Type B pancreatic cell (in vitro differentiated cells): ENCODE measurements around the gene CUX1. TPM values are rescaled to one million over a fixed set of nuclear protein-coding genes. Genes with fewer than 3 reads are reported as not detected.
"Not testable (repeated sequence)": the region's sequence is repeated elsewhere in the genome, so short reads cannot be mapped to it uniquely, and the experiment has no call there.

Experiments used
- DNase-seq: peaks from one replicate; pipeline ENCODE4 v3.0.0; 2021; ENCODE audit warnings: mixed read lengths; ENCODE audit not compliant: unreplicated experiment; ENCODE audit errors: extremely low spot score
- H3K27ac Mint-ChIP-seq: 2 replicates; pipeline ENCODE4 v1.8.0; 2021; ENCODE audit warnings: mild to moderate bottlenecking, mixed read lengths
- H3K27me3 Mint-ChIP-seq: 2 replicates; pipeline ENCODE4 v1.8.0; 2021; ENCODE audit warnings: mixed read lengths
- H3K36me3 Mint-ChIP-seq: 2 replicates; pipeline ENCODE4 v1.8.0; 2021; ENCODE audit warnings: mixed read lengths
- H3K4me1 Mint-ChIP-seq: one replicate; pipeline ENCODE4 v1.8.0; 2021; ENCODE audit warnings: mixed read lengths; ENCODE audit not compliant: unreplicated experiment
- H3K4me3 Mint-ChIP-seq: 2 replicates; pipeline ENCODE4 v1.8.0; 2021; ENCODE audit warnings: mild to moderate bottlenecking, mixed read lengths
- H3K9me3 Mint-ChIP-seq: 2 replicates; pipeline ENCODE4 v1.8.0; 2021; ENCODE audit warnings: mixed read lengths
- total RNA-seq: library from RNA; stranded (reverse); gene quantifications from 2 replicates; pipeline ENCODE4 v1.2.1, GENCODE V29; 2021; ENCODE audit warnings: low replicate concordance
- TF ChIP-seq, protein P1 (sequence below): fragments of 200-600 bp; sonication (generic); conservative IDR thresholded peaks from 2 replicates; pipeline ENCODE4 v1.5.0; 2021; ENCODE audit warnings: antibody characterized with exemption, mild to moderate bottlenecking

CUX1 gene
- total RNA-seq, 1 donor from 2014 or later: 76.4 TPM

DNA sequence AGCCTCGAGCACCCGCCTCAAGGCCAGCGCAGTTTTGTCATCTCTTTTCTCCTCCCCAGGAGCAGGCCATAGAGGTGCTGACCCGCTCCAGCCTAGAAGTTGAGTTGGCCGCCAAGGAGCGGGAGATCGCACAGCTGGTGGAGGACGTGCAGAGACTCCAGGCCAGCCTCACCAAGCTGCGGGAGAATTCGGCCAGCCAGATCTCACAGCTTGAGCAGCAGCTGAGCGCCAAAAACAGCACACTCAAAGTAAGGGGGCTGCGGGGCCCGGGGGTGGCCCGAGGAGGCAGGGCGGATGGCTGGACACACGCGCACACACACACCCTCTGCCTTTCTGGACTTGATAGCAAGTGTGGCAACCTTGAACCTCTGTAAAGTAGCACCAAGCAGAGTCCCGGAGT, 361.0 kb downstream of the CUX1 start:
- H3K4me3 Mint-ChIP-seq: no peak overlapping the region
- H3K9me3 Mint-ChIP-seq: no peaks in the 10 kb centered on the region
- no peak overlapping the region for H3K27ac Mint-ChIP-seq
- TF ChIP-seq, protein P1, sequence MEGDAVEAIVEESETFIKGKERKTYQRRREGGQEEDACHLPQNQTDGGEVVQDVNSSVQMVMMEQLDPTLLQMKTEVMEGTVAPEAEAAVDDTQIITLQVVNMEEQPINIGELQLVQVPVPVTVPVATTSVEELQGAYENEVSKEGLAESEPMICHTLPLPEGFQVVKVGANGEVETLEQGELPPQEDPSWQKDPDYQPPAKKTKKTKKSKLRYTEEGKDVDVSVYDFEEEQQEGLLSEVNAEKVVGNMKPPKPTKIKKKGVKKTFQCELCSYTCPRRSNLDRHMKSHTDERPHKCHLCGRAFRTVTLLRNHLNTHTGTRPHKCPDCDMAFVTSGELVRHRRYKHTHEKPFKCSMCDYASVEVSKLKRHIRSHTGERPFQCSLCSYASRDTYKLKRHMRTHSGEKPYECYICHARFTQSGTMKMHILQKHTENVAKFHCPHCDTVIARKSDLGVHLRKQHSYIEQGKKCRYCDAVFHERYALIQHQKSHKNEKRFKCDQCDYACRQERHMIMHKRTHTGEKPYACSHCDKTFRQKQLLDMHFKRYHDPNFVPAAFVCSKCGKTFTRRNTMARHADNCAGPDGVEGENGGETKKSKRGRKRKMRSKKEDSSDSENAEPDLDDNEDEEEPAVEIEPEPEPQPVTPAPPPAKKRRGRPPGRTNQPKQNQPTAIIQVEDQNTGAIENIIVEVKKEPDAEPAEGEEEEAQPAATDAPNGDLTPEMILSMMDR: no peak
- no peaks in the 10 kb centered on the region for H3K27me3 Mint-ChIP-seq
- no peak for DNase-seq
- H3K4me1 Mint-ChIP-seq: peaks cover 3% of the 10 kb centered on the region
- peaks cover 10% of the 10 kb centered on the region for H3K36me3 Mint-ChIP-seq

DNA sequence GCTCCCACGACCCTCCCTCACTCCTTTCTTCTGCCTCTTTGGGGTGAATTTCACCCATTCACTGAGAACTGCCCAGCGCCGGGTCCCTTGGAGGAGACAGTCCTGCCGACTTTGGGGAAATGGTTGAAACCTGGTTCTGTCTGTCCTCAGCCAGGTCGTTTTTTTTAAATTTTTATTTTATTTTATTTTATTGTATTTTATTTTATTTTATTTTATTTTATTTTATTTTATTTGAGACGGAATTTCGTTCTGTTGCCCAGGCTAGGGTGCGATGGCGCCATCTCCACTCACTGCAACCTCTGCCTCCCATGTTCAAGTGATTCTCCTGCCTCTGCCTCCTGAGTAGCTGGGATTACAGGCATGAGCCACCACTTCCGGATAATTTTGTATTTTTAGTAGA, 363.3 kb downstream of the CUX1 start:
- H3K36me3 Mint-ChIP-seq: peaks cover 6% of the 10 kb centered on the region

DNA sequence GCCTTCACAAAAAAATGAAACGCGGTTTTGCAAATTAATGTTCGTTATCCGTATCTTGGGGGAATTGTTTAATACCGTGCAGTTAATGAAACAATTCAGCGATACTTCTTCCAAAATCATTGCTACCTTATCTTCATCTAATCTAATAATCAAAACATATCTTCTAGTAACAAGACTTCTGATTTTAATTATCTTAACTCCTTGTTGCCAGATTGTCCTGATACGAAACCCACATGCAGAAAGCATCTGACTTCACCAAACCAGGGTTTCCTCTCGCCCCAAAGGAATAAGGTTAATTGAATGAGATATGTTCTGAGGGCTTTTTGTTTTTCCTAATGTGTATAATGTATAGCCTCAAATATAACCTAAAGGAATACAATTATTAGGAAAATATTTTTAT, 364.1 kb downstream of the CUX1 start:
- Mint-ChIP-seq H3K9me3 (no peaks in the 10 kb centered on the region), H3K27me3 (no peaks in the 10 kb centered on the region), H3K4me1 (no peaks in the 10 kb centered on the region), H3K36me3 (peaks cover 6% of the 10 kb centered on the region), H3K4me3 (no peak overlapping the region), H3K27ac (no peak overlapping the region)
- DNase-seq: no peak
- TF ChIP-seq, protein P1: no peak

More for the DNA sequence above, 363.3 kb downstream of the CUX1 start:
- DNase-seq: no peak
- H3K4me1 Mint-ChIP-seq: no peaks in the 10 kb centered on the region
- H3K9me3 Mint-ChIP-seq: no peaks in the 10 kb centered on the region
- no peaks in the 10 kb centered on the region for H3K27me3 Mint-ChIP-seq
- no peak overlapping the region for H3K27ac Mint-ChIP-seq
- no peak overlapping the region for H3K4me3 Mint-ChIP-seq
- TF ChIP-seq, protein P1: no peak

DNA sequence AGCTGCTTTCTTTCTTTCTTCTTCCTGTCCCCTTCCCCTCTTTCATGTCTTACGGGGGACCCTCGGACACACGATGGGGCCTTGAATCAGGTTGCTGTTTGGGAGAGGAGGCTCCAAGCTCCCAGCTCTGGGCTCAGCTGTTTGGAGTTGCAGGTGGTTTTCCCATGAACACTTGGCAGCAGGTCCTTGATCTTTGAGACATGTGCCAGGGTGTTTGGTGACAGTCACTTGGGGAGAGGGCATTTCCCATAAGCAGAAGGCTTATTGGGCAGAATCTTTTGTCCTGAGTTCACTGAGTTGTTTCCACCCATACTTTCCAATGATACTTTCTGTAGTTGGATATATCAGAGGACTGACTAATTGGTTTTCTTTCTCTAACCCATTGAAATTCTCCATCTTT, 364.6 kb downstream of the CUX1 start:
- H3K36me3 Mint-ChIP-seq: peaks cover 6% of the 10 kb centered on the region
- H3K27ac Mint-ChIP-seq: no peak overlapping the region

DNA sequence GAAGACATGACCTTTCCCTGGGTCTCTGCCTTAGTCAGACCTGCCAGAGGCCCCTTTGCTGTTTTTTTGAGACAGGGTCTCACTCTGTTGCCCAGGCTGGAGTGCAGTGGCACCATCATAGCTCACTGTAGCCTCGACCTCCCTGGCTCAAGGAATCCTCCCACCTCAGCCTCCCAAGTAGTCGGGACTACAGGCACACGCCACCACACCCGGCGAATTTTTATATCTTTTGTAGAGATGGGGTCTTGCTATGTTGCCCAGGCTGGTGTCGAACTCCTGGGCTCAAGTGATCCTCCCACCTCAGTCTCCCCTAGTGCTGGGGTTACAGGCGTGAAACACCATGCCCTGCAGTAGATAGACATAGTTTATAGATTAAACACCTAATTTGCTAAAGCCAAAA, 366.4 kb downstream of the CUX1 start:
- not testable (repeated sequence) for H3K27ac Mint-ChIP-seq, H3K4me1 Mint-ChIP-seq, H3K27me3 Mint-ChIP-seq, H3K9me3 Mint-ChIP-seq, H3K4me3 Mint-ChIP-seq, H3K36me3 Mint-ChIP-seq, DNase-seq

More for the DNA sequence above, 364.6 kb downstream of the CUX1 start:
- TF ChIP-seq, protein P1: no peak
- no peaks in the 10 kb centered on the region for H3K4me1 Mint-ChIP-seq
- no peak for DNase-seq
- H3K27me3 Mint-ChIP-seq: no peaks in the 10 kb centered on the region
- H3K4me3 Mint-ChIP-seq: no peak overlapping the region
- no peaks in the 10 kb centered on the region for H3K9me3 Mint-ChIP-seq

DNA sequence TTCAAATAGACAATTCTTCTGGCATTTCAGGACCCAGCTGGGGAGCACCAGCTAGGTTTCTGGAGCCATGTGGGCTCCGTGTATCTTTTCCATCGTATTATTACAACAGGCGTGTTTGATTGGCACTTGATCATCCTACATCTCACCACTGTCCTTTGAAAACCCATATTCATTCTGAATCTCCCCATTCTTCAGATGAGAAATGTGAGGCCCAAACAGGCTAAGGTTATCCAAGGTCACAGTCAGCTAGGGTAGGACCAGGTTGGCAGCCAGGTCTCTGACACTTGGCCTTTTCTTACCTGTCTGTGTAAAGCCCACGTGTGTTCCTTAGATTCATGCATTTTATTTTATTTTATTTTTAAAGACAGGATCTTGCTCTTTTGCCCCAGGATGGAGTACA, 366.9 kb downstream of the CUX1 start:
- TF ChIP-seq, protein P1: no peak
- Mint-ChIP-seq H3K4me1 (no peaks in the 10 kb centered on the region), H3K36me3 (peaks cover 6% of the 10 kb centered on the region), H3K4me3 (no peak overlapping the region), H3K27ac (no peak overlapping the region), H3K9me3 (no peaks in the 10 kb centered on the region), H3K27me3 (no peaks in the 10 kb centered on the region)
- DNase-seq: no peak
